ENCODE data around the gene HNMT. TPM values are rescaled to one million over a fixed set of nuclear protein-coding genes. Genes with fewer than 3 reads are reported as not detected.

The HNMT gene
- total and polyA plus RNA-seq, 11 donors = 4.5 to 38.1 (median 10.2) TPM

GRCh38 chr2:138032334-138032733 is 68.1 kb downstream of the HNMT start:
- no peak for TF ChIP-seq CTCF (IDR thresholded peaks at IDR 0.05)
- TF ChIP-seq POLR2A (IDR thresholded peaks at IDR 0.05) = no peak
- H3K4me1 ChIP-seq = peaks cover 0 to 13% (median 0%) of the 10 kb centered on the region in 12 donors
- ATAC-seq = no peak
- no peak overlapping the region for H3K27ac ChIP-seq
- no peaks in the 10 kb centered on the region for H3K9me3 ChIP-seq
- H3K4me3 ChIP-seq = no peak overlapping the region
- no peaks in the 10 kb centered on the region for H3K36me3 ChIP-seq
- 61 to 68% (median 66%) methylated on average over 2 of the region's 2 CpGs for WGBS, 4 donors
- DNase-seq = no peak
- H3K27me3 ChIP-seq = no peaks in the 10 kb centered on the region
- intact Hi-C loops (cut with DNase I) = no loop called here

DNA sequence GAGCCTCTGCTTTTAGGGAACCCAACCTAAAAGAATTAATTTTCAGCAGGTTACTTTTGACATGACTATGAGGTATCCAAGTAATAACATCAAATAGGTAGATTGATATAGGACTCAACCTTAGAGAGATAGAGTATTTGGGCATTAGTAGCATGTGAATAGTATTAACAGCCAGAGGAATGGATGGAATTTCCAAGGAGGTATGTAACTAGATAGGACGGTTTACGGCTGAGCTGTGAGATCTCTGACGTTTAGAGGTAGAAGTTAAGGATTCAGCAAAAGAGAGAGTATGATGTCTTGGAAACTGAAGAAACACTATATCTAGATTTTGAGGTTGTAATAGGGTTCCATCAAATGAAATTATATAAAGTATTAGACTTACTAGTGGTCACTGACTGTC is 70.3 kb downstream of the HNMT start:
- intact Hi-C loops (cut with DNase I) = no loop called here
- Histone ChIP-seq H3K27ac (no peak overlapping the region), H3K4me1 (peaks cover 0 to 4% (median 0%) of the 10 kb centered on the region in 12 donors), H3K27me3 (no peaks in the 10 kb centered on the region), H3K36me3 (no peaks in the 10 kb centered on the region), H3K9me3 (no peaks in the 10 kb centered on the region), H3K4me3 (no peak overlapping the region)
- DNase-seq (no peak), ATAC-seq (no peak)
- no peak for TF ChIP-seq POLR2A (IDR thresholded peaks at IDR 0.05)
- WGBS, 4 donors = 61 to 76% (median 70%) methylated on average over 3 of the region's 3 CpGs

GRCh38 chr2:138035608-138036217 is 71.4 kb downstream of the HNMT start:
- intact Hi-C loops (cut with DNase I) = no loop called here
- no peak for ATAC-seq
- H3K27ac ChIP-seq = no peak overlapping the region

GRCh38 chr2:138036522-138036921 is 72.2 kb downstream of the HNMT start:
- H3K4me1 ChIP-seq = no peaks in the 10 kb centered on the region
- 70 to 81% (median 73%) methylated on average over 5 of the region's 5 CpGs for WGBS, 4 donors
- no peaks in the 10 kb centered on the region for H3K36me3 ChIP-seq

More at GRCh38 chr2:138035608-138036217, 71.4 kb downstream of the HNMT start:
- WGBS, 4 donors = 71 to 74% (median 73%) methylated on average over 4 of the region's 4 CpGs
- Histone ChIP-seq H3K4me3 (no peak overlapping the region), H3K4me1 (no peaks in the 10 kb centered on the region), H3K27me3 (no peaks in the 10 kb centered on the region), H3K36me3 (no peaks in the 10 kb centered on the region), H3K9me3 (no peaks in the 10 kb centered on the region)
- DNase-seq = no peak
- no peak for TF ChIP-seq POLR2A (IDR thresholded peaks at IDR 0.05)
- no peak for TF ChIP-seq CTCF (IDR thresholded peaks at IDR 0.05)

More at GRCh38 chr2:138036522-138036921, 72.2 kb downstream of the HNMT start:
- H3K27me3 ChIP-seq = no peaks in the 10 kb centered on the region
- DNase-seq = no peak
- ATAC-seq = no peak
- no peak overlapping the region for H3K4me3 ChIP-seq
- H3K9me3 ChIP-seq = no peaks in the 10 kb centered on the region
- intact Hi-C loops (cut with DNase I) = no loop called here
- TF ChIP-seq POLR2A (IDR thresholded peaks at IDR 0.05) (no peak), CTCF (IDR thresholded peaks at IDR 0.05) (no peak)
- H3K27ac ChIP-seq = no peak overlapping the region

Data from heart left ventricle (tissue), 16 donors.